DOHH2 (cell line): Measurements from ENCODE around the gene RNF32.

Experiments used
- EZH2phosphoT487 ChIP-seq: fragments of 200-600 bp; sonication (generic); IDR thresholded peaks from 2 replicates; pipeline ENCODE4 v1.6.1; 2017; ENCODE audit warnings: borderline replicate concordance, mild to moderate bottlenecking, antibody characterized with exemption, low read length, moderate library complexity, mixed read lengths
- TF ChIP-seq, protein P1 (sequence below): fragments of 200-600 bp; sonication (generic); IDR thresholded peaks from one replicate; pipeline ENCODE4 v1.5.1; 2014; ENCODE audit warnings: antibody characterized with exemption, mild to moderate bottlenecking, low read depth, low read length; ENCODE audit not compliant: poor library complexity, severe bottlenecking

DNA sequence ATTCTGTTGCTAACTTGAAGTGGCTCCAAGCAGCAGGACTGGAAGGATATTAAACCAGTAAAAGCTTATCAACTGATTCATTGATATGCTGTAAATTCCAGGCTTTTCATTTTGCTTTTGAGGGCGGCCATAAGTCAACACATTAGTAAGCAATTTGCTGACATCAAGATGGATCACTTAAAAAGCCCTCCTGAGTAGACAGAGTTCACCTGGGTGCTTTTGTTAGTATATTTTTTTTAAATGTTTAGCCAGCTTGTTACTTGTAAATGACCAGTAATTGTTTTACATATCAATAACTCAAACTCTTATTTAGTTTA, 26.5 kb downstream of the RNF32 start:
- TF ChIP-seq, protein P1, sequence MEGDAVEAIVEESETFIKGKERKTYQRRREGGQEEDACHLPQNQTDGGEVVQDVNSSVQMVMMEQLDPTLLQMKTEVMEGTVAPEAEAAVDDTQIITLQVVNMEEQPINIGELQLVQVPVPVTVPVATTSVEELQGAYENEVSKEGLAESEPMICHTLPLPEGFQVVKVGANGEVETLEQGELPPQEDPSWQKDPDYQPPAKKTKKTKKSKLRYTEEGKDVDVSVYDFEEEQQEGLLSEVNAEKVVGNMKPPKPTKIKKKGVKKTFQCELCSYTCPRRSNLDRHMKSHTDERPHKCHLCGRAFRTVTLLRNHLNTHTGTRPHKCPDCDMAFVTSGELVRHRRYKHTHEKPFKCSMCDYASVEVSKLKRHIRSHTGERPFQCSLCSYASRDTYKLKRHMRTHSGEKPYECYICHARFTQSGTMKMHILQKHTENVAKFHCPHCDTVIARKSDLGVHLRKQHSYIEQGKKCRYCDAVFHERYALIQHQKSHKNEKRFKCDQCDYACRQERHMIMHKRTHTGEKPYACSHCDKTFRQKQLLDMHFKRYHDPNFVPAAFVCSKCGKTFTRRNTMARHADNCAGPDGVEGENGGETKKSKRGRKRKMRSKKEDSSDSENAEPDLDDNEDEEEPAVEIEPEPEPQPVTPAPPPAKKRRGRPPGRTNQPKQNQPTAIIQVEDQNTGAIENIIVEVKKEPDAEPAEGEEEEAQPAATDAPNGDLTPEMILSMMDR = no peak
- no peak for TF ChIP-seq EZH2phosphoT487
